Central memory CD4-positive, alpha-beta T cell (primary cell): ENCODE measurements around the gene OLA1.

Source experiments
- DNase-seq: peaks from one replicate; pipeline ENCODE4 v3.0.0; 2022

Gene OLA1

DNA sequence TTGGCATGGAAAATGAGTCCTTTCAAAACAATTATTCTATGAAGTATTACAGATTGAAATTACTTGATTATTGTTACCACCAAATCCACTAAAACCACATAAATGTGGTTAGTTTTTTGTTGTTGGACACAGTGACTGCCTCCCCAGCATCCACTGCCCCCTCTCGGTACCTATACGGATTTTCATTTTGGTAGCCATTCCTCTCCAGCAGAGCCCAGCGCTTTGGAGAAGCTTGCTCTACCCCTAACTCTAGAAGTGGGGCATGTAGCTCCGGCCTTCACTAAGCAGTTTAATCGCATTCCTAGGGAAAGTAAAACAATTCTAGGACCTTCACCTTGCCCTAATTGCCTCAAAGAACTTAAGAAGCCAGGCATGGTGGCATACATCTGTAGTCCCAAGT, 24.2 kb downstream of the OLA1 start:
- no peak for DNase-seq

DNA sequence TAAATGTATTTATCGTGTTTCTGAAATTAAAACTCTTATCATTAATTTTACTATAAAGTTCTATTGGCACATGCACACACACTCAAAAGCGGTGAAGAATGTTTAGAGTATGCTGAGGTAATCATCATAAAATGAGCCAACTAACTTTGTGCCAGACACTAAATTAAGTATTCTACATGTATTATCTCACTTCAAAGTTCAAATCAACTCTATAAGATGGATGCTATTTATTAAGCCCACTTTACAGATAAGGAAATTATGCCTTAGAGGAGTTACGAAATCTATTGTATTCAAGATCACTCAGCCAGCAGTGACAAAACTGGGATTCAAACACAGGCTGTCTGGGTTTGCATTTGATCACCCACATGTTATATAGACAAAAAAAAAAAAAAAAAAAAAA, 24.9 kb downstream of the OLA1 start:
- no peak for DNase-seq

DNA sequence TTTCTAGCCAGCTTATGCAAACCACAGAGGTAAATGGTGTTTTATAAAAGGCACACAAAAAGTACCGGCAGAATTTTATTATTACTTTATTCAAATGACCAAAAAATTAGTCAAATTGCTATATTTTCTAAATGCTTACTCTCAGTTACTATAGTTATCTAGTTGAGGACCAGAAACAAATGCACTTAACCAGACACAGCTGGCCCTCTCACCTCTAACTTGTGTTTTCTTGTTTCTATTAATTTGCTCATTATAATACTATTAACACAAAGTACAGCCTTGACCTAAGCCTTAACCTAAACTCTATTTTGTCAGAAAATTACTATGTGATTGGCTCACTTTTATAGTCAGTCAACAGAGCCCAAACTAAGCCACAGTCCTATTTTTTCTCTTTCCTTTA, 26.2 kb downstream of the OLA1 start:
- no peak for DNase-seq

DNA sequence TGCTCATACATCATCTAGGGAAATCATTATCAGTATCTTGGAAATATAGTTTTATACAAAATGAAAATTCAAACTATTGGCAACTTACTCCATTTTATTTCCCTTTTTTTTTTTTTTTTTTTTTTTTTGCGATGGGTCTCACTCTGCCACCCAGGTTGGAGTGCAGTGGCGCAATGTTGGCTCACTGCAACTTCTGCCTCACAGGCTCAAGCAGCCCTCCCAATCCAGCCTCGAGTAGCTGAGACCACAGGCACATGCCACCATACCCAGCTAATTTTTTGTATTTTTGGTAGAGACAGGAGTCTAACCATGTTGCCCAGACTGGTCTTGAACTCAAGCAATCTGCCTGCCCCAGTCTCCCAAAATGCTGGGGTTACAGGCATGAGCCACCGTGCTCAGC, 29.0 kb downstream of the OLA1 start:
- DNase-seq, result no peak

DNA sequence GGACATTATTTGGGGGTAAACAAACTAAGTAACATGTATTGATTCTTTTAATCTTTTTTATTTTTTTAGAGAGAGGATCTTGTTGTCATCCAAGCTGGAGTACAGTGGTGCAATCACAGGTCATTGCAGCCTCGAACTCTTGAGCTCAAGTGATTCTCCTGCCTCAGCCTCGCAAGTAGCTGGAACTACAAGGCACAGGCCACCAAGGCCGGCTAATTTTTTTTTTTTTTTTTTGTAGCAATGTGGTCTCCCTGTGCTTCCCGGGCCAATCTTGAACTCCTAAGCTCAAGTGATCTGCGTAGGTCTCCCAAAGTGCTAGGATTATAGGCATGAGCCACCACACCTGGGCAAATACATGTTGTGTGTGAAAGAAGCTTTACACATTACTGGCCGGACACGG, 29.6 kb downstream of the OLA1 start:
- no peak for DNase-seq

DNA sequence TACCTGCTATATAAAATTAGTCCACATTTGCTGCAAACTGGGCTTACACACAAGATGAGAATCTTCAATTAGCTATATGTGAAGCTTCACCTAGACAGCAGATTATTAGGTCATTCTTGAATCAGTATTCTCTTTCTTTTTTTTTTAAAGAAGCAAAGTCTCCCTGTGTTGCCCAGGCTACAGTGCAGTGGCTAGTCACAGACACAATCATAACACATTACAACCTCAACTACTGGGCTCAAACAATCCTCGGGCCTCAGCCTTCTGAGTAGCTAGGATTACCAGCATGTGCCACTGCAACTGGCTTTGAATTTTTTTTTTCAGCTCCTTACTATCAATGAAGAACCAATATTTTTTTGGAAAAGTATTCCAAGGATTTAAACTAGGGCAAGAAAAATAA, 30.5 kb downstream of the OLA1 start:
- no peak for DNase-seq

DNA sequence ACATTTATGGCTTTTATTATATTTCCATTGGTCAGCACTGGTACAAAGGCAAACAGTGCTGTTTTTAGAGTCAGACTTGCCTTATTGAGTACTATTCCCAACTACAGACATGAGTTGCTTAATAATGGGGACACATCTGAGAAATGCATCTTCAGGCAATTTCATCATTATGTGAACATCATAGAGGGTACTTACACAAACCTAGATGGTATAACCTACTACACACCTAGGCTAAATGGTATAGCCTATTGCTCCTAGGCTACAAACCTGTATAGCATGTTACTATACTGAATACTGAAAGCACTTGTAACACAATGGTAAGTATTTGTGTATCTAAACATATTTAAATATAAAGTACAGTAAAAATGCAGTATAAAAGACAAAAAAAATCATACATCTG, 36.4 kb downstream of the OLA1 start:
- no peak for DNase-seq

DNA sequence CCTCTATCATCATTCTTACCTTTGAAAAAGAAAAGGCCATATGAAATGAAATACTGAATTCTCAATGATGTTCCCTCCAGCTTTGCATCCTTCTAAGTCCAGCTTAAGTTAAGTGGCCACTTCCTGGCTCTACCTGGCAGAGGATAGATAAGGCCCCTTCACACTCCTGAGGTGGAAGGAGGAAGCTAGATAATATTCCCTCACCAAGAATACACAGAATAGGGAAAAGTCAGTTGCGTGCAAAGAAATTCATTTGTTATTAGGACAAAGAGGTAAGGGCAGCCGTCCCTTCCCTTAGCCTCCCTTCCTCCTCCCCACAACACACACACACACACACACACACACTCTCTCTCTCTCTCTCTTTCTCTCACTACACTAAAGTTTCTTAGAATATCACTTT, 37.5 kb downstream of the OLA1 start:
- no peak for DNase-seq

DNA sequence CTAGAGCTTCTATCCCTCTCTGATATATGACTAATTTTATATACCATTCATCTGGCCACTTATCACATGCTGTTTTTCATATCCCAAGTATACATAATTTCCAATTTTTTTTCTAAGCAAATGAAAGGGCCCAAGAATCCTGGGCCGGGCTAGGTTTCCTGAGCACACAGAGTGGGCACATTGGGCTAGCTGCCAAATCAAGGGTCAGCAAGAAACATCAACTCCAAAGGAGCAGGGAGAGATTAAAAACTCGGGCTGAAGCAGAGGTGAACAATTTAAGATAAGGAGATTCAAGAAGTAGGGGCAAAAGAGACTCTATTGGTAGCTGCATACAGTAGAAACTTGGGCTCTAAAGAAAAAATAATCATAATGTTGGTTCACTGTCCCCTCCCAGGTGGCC, 39.0 kb downstream of the OLA1 start:
- no peak for DNase-seq

DNA sequence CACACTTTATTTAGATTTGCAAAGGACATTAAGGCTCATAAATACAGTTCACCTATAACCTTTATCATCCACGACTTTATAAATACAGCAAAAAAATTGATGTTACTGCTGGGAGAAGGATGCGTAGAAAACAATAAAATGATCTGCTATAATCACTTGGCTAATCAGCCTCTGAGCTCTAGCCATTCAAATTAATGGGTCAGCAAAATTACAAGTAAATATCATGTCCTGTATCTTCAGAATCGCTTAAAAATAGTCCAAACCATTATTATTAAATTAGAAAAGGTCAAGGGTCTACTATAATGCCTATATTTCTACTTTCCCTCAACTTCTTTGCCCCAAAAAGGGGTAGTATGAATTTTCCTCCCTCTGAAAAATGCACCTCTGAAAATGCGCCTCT, 40.3 kb downstream of the OLA1 start:
- DNase-seq, result no peak

DNA sequence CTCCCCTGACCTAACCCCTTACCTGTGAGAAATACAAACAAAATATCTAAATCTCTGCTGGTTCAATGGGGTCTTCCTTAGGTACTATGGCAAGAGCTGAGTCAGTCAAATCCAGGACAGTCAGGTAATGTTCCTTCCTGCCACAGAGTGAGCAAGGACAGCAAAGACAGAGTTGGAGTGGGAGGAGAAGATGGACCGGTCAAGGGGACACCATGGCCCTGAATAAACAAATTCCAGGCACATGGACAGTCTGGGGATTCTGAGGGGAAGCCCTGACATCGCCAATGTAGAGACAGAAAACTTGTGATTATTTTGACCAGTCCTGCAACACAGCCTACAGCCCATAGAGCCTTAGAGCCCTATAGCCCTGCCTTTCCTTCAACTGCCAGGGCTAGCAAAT, 42.8 kb downstream of the OLA1 start:
- no peak for DNase-seq

DNA sequence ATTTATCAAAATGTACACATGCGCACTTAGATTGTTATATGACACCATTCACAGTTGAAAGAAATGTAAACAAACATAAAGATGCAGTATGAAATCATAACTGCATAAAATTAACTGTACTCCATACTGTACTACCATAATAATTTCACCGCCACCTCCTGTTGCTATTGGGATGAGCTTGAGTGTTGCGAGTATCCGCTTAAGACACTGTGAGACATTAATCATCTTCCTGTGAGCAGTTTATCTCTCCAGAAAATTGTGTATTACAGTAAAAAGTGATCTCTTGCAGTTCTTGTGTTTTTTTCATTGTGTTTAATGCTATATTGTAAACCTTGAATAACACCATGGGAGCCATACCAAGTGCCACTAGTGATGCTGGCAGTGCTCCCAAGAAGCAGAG, 46.1 kb downstream of the OLA1 start:
- DNase-seq, result no peak

DNA sequence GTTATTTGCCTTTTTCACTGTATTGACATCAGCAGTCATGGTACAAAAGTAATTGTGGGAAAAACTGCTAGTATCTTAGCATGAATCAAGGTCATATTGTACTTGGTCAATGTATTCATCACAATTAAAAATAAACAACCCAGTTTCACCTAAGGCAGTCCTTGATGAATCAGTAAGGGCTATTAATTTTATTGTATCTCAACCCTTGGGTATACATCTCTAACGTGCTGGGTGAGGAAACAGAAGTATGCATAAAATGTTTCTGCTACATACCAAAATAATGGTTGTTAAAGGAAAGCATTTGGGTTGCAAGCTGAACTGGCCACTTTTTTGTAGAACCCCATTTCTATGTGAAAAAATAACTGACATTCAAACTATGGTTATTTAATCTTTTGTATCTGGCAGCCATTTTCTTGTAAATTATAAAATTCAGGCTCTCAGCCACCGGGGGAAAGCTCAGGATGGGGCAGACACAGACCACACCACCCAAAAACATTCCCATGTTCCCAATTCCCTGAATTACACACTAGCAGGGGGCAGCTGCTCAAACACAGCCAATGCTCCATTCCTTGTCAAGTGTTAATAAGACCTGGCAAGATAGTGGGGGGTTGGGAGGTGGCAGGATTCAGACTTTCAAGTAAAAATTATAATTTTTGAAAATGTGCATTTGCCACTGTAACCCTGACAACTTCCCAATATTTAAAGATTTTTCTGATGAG, 49.3 kb downstream of the OLA1 start:
- DNase-seq, result no peak

DNA sequence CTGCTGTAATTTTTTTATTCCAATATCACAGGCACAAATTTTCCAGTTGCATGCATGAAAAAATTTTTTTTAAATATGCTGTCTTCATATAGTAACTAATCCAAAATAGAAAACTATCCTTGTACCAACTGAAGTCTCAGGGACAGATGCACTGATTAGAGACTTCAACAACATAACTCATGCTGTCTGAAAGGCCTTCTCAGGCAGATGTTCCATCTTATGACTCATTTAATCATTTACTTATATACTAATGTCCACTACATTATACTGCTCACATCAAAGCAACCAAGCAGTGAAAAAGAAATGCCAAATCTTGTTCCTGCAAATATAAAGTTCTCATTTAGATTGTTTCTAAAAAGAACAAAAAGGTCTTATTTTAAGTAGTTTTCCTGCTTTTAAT, 53.1 kb downstream of the OLA1 start:
- DNase-seq, result no peak

DNA sequence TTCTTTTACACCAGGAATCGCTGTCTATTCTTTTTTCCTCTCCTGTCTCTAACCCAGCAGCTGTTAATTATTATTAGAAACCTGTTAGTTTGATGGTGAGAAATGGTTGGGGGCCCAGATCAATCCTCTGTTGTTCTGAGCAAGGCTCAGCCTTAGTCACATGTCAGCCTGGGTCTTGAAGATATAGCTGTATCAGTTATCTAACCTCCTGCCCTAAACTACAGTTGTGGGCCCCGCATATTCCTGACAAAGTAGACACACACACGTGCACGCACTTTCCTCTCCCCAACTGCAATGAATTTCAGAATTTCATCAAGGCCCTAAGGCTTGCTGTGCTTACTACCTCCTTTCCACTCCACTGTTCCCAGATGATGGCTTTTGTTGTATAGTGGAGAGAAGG, 54.6 kb downstream of the OLA1 start:
- no peak for DNase-seq

DNA sequence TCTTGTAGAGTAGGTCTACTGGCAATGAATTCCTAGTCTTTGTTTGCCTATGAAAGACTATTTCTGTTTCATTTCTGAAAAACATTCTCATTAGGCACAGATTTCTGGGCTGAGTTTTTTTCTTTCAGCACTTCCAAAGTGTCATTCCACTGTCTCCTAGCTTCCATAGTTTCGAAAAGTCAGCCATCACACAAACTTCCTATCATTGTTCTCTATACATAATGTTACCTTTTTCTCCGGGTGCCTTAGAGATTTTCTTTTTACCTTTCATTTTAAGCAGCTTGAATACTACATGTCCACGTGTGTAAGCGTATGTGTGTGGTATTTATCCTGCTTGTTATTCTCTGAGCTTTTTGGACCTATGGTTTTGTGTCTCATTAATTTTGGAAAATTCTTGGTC, 55.7 kb downstream of the OLA1 start:
- no peak for DNase-seq

DNA sequence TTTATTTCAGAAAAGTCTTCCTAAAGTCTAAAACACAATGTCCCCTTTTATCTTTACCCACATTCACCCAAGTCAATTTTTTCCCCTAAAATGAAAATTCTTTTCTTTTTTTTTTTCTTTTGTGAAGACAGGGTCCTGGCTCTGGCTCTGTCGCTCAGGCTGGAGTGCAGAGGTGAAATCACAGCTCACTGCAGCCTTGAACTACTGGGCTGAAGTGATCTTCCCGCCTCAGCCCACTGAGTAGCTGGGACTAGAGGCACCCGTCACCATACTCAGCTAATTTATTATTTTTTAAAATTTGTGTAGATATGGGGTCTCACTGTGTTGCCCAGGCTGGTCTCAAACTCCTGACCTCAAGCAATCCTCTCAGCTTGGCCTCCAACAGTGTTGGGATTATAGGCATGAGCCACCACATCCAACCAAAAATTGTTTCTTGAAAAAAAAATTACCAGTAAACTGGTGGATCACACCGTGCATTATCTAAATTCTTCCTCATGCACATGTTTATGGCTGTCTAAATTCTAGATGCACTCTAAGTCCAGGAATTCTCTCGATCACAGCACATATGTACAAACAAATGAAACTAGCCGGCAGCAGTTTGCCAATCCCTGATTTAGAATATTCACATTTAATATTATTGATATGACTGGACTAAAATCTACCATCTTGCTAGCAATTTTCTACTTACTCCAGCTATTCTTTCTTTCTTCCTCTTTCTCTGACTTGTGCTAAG, 56.8 kb downstream of the OLA1 start:
- no peak for DNase-seq

DNA sequence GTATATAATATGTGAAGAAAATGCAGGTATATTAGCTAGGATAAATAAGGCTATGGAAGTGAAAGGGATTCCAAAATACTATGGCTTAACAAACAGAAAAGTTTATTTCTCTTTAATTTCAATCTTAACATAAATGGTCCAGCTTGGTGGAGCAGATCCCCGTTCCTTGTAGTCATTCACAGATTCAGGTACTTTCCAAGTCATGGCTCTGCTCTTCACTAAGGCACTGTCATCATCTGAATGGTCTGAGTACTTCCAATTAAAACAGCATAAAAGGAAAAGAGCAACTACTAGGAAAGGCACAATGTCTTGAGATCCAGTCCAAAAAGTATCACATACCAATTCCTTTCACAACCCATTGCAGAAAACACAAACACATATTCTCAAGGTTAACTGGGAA, 63.4 kb downstream of the OLA1 start:
- no peak for DNase-seq

DNA sequence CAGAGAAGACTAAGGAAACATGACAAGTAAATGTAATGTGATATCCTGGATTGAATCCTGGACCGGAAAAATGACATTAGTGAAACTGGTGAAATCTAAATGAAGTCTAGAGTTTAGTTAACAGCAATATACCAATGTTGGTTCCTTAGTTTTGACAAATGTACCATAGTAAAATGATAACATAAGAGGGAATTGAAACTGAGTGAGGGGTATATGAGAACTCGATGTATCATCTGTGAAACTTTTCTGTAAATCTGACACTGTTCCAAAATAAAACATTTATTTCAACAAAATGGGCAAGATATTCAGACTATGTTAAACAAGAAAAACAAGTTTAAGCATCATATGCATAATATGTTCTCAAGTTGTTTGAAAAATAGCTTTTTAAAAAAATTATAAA, 63.8 kb downstream of the OLA1 start:
- DNase-seq, result no peak

DNA sequence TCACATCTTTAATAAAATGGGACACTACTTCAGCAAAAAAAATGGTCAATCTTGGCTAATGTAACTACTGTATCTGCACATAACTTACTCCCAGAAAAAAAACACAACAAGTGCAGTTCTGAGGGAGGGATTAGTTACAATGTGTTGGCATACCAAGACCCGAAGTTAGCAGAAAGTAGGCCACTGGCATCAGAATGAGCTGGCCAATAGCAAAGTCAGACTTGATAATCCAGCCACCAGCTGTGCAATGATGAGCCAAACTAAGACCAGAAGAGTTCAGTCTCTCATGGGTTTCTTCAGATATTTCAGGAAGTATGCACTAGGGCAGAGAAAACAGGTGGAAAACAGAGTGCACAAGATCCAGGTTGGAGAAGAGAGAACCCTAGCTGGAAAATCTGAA, 65.3 kb downstream of the OLA1 start:
- DNase-seq, result no peak

DNA sequence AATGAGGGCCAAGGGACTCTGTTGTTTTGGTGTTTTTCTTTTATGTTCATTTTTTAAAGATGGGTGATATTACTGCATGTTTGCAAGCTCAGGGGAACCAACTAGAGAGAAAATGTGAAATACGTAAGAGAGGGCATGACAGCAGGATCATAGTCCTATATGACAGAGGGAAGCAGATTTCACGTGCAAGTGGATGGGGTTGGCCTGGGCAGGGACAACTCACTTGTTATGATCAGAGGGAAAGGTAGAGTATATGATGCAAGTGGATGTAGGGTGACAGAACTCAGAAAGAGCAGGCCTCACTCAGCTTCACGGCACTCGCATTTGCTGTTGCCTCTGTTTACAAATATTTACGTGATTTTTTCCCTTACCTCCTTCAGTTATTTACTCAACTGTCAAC, 67.0 kb downstream of the OLA1 start:
- DNase-seq, result no peak

DNA sequence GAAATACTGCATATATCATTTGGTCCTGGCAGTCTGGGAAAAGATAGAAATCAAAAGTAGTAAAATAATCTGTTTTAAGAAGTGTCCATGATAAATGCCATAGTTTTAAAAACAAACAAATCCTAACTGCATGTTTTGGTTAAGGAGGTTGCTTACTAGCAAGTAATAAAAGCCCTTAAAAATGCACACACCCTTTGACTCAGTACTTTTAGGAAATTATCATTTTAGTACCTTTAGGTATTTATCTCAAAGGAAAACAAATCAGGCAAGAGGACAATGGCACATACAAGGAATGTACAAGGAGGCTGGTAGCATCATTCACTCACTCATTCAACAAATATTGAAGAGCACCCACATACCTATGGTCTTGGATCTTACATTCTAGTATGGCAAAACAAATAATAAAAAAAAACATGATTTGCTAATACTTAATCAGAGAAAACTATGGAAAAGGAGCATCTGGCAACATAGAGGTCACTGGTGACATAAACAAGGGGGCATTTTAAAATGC, 67.6 kb downstream of the OLA1 start:
- DNase-seq, result no peak

DNA sequence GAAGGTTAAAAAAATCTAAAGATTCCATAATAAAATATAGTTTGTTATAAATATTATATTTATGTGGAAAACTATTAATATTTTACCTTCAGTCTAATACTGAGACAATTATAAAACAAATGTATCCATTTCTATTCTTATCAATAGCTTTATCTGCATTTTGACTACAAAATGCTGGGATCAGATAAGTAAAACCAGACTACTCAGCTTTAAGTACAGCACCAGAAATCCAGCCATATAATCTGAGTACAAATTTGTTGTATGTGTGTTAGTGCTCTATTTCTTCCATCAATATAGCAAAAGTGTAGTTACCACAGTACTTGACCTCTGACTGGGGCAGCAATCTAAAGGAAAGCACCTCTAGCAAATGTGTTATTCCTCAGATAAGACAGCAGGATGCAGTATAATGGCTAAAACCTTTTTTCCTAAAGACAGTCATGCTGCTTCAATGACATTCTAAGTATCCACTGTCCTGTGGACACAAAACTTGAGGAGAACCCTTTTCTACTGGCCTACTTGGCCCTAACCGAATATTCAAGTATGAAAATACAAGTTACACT, 68.1 kb downstream of the OLA1 start:
- DNase-seq, result no peak

DNA sequence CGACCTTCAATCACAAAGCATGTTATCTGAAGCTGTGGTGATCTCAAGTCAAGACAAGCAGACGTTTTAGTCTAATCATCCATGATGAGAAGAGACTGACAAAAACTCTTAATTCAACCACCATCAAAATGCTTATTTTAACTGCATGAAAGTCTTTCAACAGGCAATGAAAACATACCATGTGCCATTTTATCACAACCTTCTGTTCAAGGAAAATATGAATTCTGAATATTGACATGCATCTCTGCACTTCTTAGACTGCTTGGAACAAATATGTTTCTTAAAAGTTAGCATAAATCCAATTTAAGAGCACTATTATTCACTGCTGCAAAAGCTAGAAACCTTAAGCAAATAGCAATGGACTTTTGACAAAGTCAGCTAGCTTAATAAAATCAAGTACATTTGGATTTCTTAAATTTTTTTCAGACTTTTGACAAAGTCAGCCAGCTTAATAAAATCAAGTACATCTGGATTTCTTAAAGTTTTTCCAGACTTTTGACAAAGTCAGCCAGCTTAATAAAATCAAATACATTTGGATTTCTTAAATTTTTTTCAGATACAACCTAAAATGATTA, 70.9 kb downstream of the OLA1 start:
- no peak for DNase-seq
